Activated naive CD4-positive, alpha-beta T cell treated with anti-CD3 and anti-CD28 coated beads for 36 hours (primary cell): ENCODE results near the gene CSH1. TPM values are rescaled to one million over a fixed set of nuclear protein-coding genes. Genes with fewer than 3 reads are reported as not detected.
"Not testable (repeated sequence)": the region's sequence is repeated elsewhere in the genome, so short reads cannot be mapped to it uniquely, and the experiment has no call there.

Experiments used
- CTCF ChIA-PET: fragments of 350-600 bp; sonication (Branson Sonifier 250); formaldehyde crosslinking; loops from one replicate; lab custom pipeline; 2021; ENCODE audit warnings: antibody characterized with exemption; lab: Charles Lee
- DNase-seq: peaks from one replicate; pipeline ENCODE4 v3.0.0-alpha.2; 2020
- H3K27ac Mint-ChIP-seq: one replicate; pipeline ENCODE4 v1.8.0; 2021; ENCODE audit warnings: mild to moderate bottlenecking, mixed read lengths
- H3K27me3 Mint-ChIP-seq: one replicate; pipeline ENCODE4 v1.8.0; 2021; ENCODE audit warnings: low read depth, mixed read lengths
- H3K36me3 Mint-ChIP-seq: one replicate; pipeline ENCODE4 v1.8.0; 2021; ENCODE audit warnings: low read depth, mixed read lengths
- H3K4me1 Mint-ChIP-seq: one replicate; pipeline ENCODE4 v1.8.0; 2021; ENCODE audit warnings: low read depth, mixed read lengths
- H3K4me3 Mint-ChIP-seq: one replicate; pipeline ENCODE4 v1.8.0; 2021; ENCODE audit warnings: mild to moderate bottlenecking, moderate library complexity, mixed read lengths
- H3K9me3 Mint-ChIP-seq: one replicate; pipeline ENCODE4 v1.8.0; 2021; ENCODE audit warnings: mixed read lengths
- intact Hi-C: fragments of 100-400 bp; cut with micrococcal nuclease; formaldehyde crosslinking; loops from one replicate; pipeline ENCODE4 v1.15.1; 2023
- total RNA-seq, 2 experiments: library from RNA; stranded (reverse); gene quantifications; one replicate each; pipeline ENCODE4 v1.2.3, GENCODE V29; 2021

The CSH1 gene
- total RNA-seq, 2 experiments from 2014 or later: not detected

GRCh38 chr17:63874061-63874626 is 22.2 kb downstream of the CSH1 start:
- H3K27me3 Mint-ChIP-seq, DNase-seq, H3K27ac Mint-ChIP-seq, H3K4me3 Mint-ChIP-seq, H3K4me1 Mint-ChIP-seq, H3K9me3 Mint-ChIP-seq, H3K36me3 Mint-ChIP-seq, intact Hi-C loops: not testable (repeated sequence)
- CTCF ChIA-PET: interaction anchor here (0.9 to 3.3 kb wide), 3 partner anchors 8 to 14 kb away, joined by 3 to 14 read pairs (median 4); no protein-coding TSS in a partner anchor

DNA sequence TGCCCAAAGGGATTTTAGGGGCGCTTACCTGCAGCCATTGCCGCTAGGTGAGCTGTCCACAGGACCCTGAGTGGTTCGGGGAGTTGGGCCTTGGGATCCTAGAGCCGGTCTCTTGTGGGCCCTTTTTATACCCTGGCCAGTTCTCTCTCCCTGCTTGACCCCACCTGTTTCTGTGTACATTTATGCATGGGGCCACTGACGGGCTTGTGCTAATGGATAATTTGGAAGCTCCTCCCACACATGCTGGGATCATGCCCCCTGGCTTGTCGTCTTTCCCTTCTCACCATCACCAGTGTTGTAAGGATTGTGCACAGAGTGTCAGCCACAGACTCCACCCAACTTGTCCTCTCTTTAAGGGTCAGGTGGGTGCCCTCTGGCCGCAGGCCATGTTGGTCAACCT is 22.8 kb downstream of the CSH1 start, which contains the start of gene CSH2:
Gene CSH2, minus strand, starts transcription at position 101 of the 400 bp plus-strand sequence. Its CDS starts 63 bp downstream, at position 38.
- H3K4me3 Mint-ChIP-seq, intact Hi-C loops, H3K36me3 Mint-ChIP-seq, H3K4me1 Mint-ChIP-seq, DNase-seq, H3K27ac Mint-ChIP-seq, H3K9me3 Mint-ChIP-seq, H3K27me3 Mint-ChIP-seq: not testable (repeated sequence)
- CTCF ChIA-PET: interaction anchor here (1.1 to 3.3 kb wide), 2 partner anchors 8 to 15 kb away, joined by 4 to 14 read pairs; no protein-coding TSS in a partner anchor

- intact Hi-C loops: loop anchor here (2.0 kb wide), 1 partner anchor 447 kb away; no protein-coding TSS in a partner anchor
- H3K4me1 Mint-ChIP-seq, H3K9me3 Mint-ChIP-seq, CTCF ChIA-PET, H3K27ac Mint-ChIP-seq, H3K4me3 Mint-ChIP-seq, DNase-seq, H3K27me3 Mint-ChIP-seq, H3K36me3 Mint-ChIP-seq: not testable (repeated sequence)
Measured at GRCh38 chr17:63871646-63872365, 24.6 kb downstream of the CSH1 start.

DNA sequence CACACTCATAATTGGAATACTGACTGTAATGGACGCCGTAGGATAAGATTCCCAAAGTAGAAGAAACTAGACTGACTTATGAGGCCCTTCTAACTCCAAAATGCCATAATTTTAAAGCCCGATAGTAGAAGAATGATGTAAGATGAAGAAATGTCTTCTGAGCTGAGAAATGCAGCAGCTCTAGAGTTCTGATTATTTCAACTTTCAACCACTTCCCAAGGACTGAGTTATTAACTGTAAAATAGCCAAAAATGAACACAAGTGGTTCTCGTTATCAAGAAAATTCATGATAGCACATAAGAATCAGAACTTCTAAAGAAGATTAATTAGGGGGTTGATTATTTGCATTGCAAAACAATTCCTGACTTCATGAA is 26.1 kb downstream of the CSH1 start:
- CTCF ChIA-PET: interaction anchor here (1.1 to 2.1 kb wide), 3 partner anchors 10 to 445 kb away, joined by 3 to 7 read pairs (median 3); no protein-coding TSS in a partner anchor
- intact Hi-C loops: loop anchor here (2.0 kb wide), 1 partner anchor 445 kb away; no protein-coding TSS in a partner anchor
- DNase-seq, H3K9me3 Mint-ChIP-seq, H3K27ac Mint-ChIP-seq, H3K4me3 Mint-ChIP-seq, H3K36me3 Mint-ChIP-seq, H3K27me3 Mint-ChIP-seq, H3K4me1 Mint-ChIP-seq: not testable (repeated sequence)

DNA sequence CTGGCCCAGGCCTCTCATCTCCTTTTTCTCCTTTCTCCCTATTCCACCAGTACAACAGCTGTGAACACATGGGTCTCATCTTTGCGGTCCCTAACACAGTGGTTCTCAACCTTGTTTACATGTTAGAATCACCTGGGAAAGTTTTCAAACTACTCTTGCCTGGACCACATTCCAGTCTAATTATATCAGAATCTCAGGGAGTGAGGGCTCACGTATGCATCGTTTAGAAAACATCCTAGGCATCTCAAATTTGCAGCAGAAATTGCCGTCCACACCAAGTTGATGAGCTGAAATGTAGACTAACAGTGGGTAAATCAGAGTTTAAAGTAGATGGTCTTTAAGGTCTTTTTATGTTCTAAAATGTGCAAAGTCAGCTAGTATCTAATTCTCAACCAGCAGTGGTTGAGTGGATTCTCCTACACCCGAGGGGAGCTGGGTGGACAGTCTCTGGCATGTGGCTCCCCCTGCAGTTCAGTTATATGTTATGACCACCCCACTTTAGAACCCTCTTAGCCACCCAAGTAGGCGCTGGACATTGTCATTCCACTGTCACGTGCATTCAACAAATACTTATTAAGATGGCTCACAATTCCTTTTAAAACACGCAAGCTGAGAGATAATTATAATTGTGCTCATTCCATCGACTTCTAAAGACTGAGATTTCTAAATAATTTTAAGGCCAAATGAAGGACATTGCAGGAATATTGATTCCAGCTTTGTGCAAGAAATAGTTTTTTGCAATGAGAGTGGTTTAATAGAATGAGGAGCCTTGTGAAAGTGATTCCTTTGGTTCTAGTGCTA is 26.7 kb downstream of the CSH1 start:
- H3K27ac Mint-ChIP-seq, DNase-seq, H3K4me1 Mint-ChIP-seq, H3K27me3 Mint-ChIP-seq, H3K4me3 Mint-ChIP-seq, H3K36me3 Mint-ChIP-seq, H3K9me3 Mint-ChIP-seq: not testable (repeated sequence)
- CTCF ChIA-PET: interaction anchor here (0.9 to 2.1 kb wide), 4 partner anchors 9 to 444 kb away, joined by 3 to 8 read pairs (median 5); no protein-coding TSS in a partner anchor
- intact Hi-C loops: loop anchor here (2.0 kb wide), 1 partner anchor 445 kb away; no protein-coding TSS in a partner anchor

GRCh38 chr17:63866625-63867024 is 29.7 kb downstream of the CSH1 start:
- DNase-seq, H3K9me3 Mint-ChIP-seq, H3K36me3 Mint-ChIP-seq, H3K27ac Mint-ChIP-seq, H3K4me3 Mint-ChIP-seq, intact Hi-C loops, H3K4me1 Mint-ChIP-seq, H3K27me3 Mint-ChIP-seq: not testable (repeated sequence)
- CTCF ChIA-PET: interaction anchor here (0.7 to 3.5 kb wide), 12 partner anchors 8 to 53 kb away, joined by 3 to 10 read pairs (median 5); partner anchors contain the start of genes CSHL1 and GH2

DNA sequence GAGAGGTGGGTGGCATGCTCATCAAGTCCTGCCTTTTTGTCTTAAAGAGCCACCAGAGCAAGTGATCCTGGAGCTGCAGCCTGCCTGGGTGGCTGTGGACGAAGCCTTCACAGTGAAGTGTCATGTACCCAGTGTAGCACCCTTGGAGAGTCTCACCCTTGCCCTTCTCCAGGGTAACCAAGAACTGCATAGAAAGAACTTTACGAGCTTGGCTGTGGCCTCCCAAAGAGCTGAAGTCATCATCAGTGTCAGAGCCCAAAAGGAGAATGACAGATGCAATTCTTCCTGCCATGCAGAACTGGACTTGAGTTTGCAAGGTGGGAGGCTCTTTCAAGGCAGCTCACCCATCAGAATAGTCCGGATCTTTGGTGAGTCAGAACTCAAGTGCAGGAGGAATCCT is 37.1 kb downstream of the CSH1 start:
- Mint-ChIP-seq H3K27me3 (no peaks in the 10 kb centered on the region), H3K4me3 (no peak overlapping the region), H3K36me3 (no peaks in the 10 kb centered on the region), H3K9me3 (no peaks in the 10 kb centered on the region), H3K27ac (no peak overlapping the region), H3K4me1 (no peaks in the 10 kb centered on the region)
- intact Hi-C loops: no loop called here
- CTCF ChIA-PET: interaction anchor here (2.3 to 4.7 kb wide), 3 partner anchors 10 to 30 kb away, joined by 7 to 38 read pairs (median 20); no protein-coding TSS in a partner anchor
- no peak for DNase-seq

GRCh38 chr17:63856425-63856824 is 39.9 kb downstream of the CSH1 start:
- CTCF ChIA-PET: interaction anchor here (1.6 kb wide), 1 partner anchor 9 kb away, joined by 3 read pairs; no protein-coding TSS in a partner anchor
- H3K9me3 Mint-ChIP-seq, H3K4me1 Mint-ChIP-seq, H3K27me3 Mint-ChIP-seq, DNase-seq, H3K36me3 Mint-ChIP-seq, H3K27ac Mint-ChIP-seq, H3K4me3 Mint-ChIP-seq, intact Hi-C loops: not testable (repeated sequence)

- H3K36me3 Mint-ChIP-seq: no peaks in the 10 kb centered on the region
- H3K27me3 Mint-ChIP-seq: no peaks in the 10 kb centered on the region
- H3K4me3 Mint-ChIP-seq: no peak overlapping the region
- no peaks in the 10 kb centered on the region for H3K4me1 Mint-ChIP-seq
- H3K27ac Mint-ChIP-seq: no peak overlapping the region
- CTCF ChIA-PET: interaction anchor here (1.0 to 1.6 kb wide), 2 partner anchors 10 to 28 kb away, joined by 3 to 5 read pairs; no protein-coding TSS in a partner anchor
- DNase-seq: no peak
- H3K9me3 Mint-ChIP-seq: no peaks in the 10 kb centered on the region
- intact Hi-C loops: no loop called here
Measured at GRCh38 chr17:63855185-63855584, 41.2 kb downstream of the CSH1 start.

- no peak overlapping the region for H3K27ac Mint-ChIP-seq
- CTCF ChIA-PET: interaction anchor here (1.0 kb wide), 1 partner anchor 28 kb away, joined by 5 read pairs; no protein-coding TSS in a partner anchor
- no peak for DNase-seq
- no peaks in the 10 kb centered on the region for H3K4me1 Mint-ChIP-seq
- intact Hi-C loops: no loop called here
- H3K27me3 Mint-ChIP-seq: no peaks in the 10 kb centered on the region
- H3K9me3 Mint-ChIP-seq: no peaks in the 10 kb centered on the region
- H3K36me3 Mint-ChIP-seq: no peaks in the 10 kb centered on the region
- no peak overlapping the region for H3K4me3 Mint-ChIP-seq
Measured at GRCh38 chr17:63854709-63855108, 41.7 kb downstream of the CSH1 start.

GRCh38 chr17:63853260-63853659 is 43.1 kb downstream of the CSH1 start:
- intact Hi-C loops: no loop called here
- Mint-ChIP-seq H3K36me3 (no peaks in the 10 kb centered on the region), H3K27me3 (no peaks in the 10 kb centered on the region), H3K9me3 (no peaks in the 10 kb centered on the region), H3K27ac (no peak overlapping the region), H3K4me1 (peaks cover 10% of the 10 kb centered on the region), H3K4me3 (no peak overlapping the region)
- CTCF ChIA-PET: no interaction called here
- DNase-seq: no peak

GRCh38 chr17:63850401-63850800 is 46.0 kb downstream of the CSH1 start:
- CTCF ChIA-PET: interaction anchor here (1.2 kb wide), 1 partner anchor 16 kb away, joined by 3 read pairs; no protein-coding TSS in a partner anchor
- H3K9me3 Mint-ChIP-seq: peaks cover 2% of the 10 kb centered on the region
- intact Hi-C loops: no loop called here

More at GRCh38 chr17:63850401-63850800, 46.0 kb downstream of the CSH1 start:
- Mint-ChIP-seq H3K27ac (no peak overlapping the region), H3K27me3 (no peaks in the 10 kb centered on the region), H3K4me3 (no peak overlapping the region), H3K36me3 (peaks cover 1% of the 10 kb centered on the region), H3K4me1 (peaks cover 21% of the 10 kb centered on the region)
- no peak for DNase-seq
